ENCODE data around the gene CPSF4L. TPM values are rescaled to one million over a fixed set of nuclear protein-coding genes. Genes with fewer than 3 reads are reported as not detected.

Gene CPSF4L
- total and polyA plus RNA-seq, 2 of the 13 experiments (the other 11 are each of a cell fraction or from before 2014, with no cell fraction given) = 0.73 to 1.6 TPM

DNA sequence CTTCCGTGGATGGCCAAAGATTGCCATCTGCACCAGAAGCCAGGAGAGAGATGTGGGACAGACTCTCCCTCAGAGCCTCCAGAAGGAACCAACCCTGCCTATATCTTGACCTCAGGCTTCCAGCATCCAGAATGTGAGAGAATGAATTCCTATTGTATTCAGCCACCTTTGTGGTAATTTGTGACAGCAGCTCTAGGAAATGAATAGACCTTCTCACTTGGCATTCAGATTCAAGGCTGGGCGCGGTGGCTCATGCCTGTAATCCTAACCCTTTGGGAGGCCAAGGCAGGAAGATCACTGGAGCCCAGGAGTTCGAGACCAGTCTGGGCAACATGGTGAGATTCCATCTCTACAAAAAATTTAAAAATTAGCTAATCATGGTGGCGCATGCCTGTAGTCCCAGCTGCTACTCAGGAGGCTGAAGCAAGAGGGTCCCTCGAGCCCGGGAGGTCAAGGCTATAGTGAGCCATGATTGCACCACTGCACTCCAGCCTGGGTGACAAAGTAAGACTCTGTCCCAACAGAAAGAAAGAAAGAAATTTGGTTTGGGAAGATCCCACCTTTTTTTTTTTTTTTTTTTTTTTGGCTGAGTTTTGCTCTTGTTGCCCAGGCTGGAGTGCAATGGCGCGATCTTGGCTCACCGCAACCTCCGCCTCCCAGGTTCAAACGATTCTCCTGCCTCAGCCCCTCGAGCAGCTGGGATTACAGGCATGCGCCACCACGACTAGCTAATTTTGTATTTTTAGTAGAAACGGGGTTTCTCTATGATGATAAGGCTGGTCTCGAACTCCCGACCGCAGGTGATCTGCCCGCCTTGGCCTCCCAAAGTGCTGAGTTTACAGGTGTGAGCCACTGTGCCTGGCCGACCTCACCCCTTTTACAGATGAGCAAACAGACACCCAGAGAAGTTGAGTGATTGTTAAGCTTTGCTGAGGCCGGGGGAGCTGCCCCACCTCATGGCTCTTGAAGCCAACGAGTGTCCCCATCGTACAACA is 4.3 kb upstream of the CPSF4L start (continued):
- TF ChIP-seq JUND (CRISPR knock-in tag; IDR thresholded peaks at IDR 0.05) = no peak
- 0 out of 2 replicates have a peak, but pooled peaks have one; percentile 9 for TF ChIP-seq CBFB (CRISPR knock-in tag; IDR thresholded peaks at IDR 0.05)
- no peak for TF ChIP-seq ZNF30 (CRISPR knock-in tag; IDR thresholded peaks at IDR 0.05)
- TF ChIP-seq ZNF615 (CRISPR knock-in tag; IDR thresholded peaks at IDR 0.05; ENCODE audit: borderline replicate concordance) = no peak
- TF ChIP-seq, protein P1, sequence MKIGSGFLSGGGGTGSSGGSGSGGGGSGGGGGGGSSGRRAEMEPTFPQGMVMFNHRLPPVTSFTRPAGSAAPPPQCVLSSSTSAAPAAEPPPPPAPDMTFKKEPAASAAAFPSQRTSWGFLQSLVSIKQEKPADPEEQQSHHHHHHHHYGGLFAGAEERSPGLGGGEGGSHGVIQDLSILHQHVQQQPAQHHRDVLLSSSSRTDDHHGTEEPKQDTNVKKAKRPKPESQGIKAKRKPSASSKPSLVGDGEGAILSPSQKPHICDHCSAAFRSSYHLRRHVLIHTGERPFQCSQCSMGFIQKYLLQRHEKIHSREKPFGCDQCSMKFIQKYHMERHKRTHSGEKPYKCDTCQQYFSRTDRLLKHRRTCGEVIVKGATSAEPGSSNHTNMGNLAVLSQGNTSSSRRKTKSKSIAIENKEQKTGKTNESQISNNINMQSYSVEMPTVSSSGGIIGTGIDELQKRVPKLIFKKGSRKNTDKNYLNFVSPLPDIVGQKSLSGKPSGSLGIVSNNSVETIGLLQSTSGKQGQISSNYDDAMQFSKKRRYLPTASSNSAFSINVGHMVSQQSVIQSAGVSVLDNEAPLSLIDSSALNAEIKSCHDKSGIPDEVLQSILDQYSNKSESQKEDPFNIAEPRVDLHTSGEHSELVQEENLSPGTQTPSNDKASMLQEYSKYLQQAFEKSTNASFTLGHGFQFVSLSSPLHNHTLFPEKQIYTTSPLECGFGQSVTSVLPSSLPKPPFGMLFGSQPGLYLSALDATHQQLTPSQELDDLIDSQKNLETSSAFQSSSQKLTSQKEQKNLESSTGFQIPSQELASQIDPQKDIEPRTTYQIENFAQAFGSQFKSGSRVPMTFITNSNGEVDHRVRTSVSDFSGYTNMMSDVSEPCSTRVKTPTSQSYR (CRISPR knock-in tag; IDR thresholded peaks at IDR 0.05; ENCODE audit: borderline replicate concordance) = no peak
- no peak for TF ChIP-seq ZNF256 (CRISPR knock-in tag; conservative IDR thresholded peaks at IDR 0.05)
- no peak for TF ChIP-seq HMGXB3 (CRISPR knock-in tag; IDR thresholded peaks at IDR 0.05; ENCODE audit: borderline replicate concordance)
- no peak for TF ChIP-seq ZNF777 (CRISPR knock-in tag; IDR thresholded peaks at IDR 0.05)
- no peak for TF ChIP-seq ZNF275 (CRISPR knock-in tag; IDR thresholded peaks at IDR 0.05; ENCODE audit: borderline replicate concordance)
- TF ChIP-seq, protein P2, sequence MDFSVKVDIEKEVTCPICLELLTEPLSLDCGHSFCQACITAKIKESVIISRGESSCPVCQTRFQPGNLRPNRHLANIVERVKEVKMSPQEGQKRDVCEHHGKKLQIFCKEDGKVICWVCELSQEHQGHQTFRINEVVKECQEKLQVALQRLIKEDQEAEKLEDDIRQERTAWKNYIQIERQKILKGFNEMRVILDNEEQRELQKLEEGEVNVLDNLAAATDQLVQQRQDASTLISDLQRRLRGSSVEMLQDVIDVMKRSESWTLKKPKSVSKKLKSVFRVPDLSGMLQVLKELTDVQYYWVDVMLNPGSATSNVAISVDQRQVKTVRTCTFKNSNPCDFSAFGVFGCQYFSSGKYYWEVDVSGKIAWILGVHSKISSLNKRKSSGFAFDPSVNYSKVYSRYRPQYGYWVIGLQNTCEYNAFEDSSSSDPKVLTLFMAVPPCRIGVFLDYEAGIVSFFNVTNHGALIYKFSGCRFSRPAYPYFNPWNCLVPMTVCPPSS (IDR thresholded peaks at IDR 0.05) = no peak
- TF ChIP-seq SKIL (CRISPR knock-in tag; IDR thresholded peaks at IDR 0.05; ENCODE audit: borderline replicate concordance) = no peak
- no peak for TF ChIP-seq ZNF766 (CRISPR knock-in tag; IDR thresholded peaks at IDR 0.05; ENCODE audit: borderline replicate concordance)
- no peak for TF ChIP-seq ZNF883 (CRISPR knock-in tag; IDR thresholded peaks at IDR 0.05; ENCODE audit: not compliant biosample characterization)
- no peak for TF ChIP-seq PHF20 (CRISPR knock-in tag; IDR thresholded peaks at IDR 0.05)
- no peak for TF ChIP-seq KDM1A (CRISPR knock-in tag; IDR thresholded peaks at IDR 0.05)
- TF ChIP-seq RELA (CRISPR knock-in tag; IDR thresholded peaks at IDR 0.05) = no peak

Data from HepG2 (cell line).